Epithelial cell of prostate (primary cell): Measurements from ENCODE around the gene RWDD3.

Source experiments
- DNase-seq: peaks from one replicate; pipeline ENCODE4 v3.0.0-alpha.2; 2011; ENCODE audit warnings: low read depth, low spot score
- H3K27ac ChIP-seq: fragments of 450-650 bp; 2 replicates; pipeline ENCODE4 v1.5.1; 2017; ENCODE audit warnings: mild to moderate bottlenecking

The RWDD3 gene

DNA sequence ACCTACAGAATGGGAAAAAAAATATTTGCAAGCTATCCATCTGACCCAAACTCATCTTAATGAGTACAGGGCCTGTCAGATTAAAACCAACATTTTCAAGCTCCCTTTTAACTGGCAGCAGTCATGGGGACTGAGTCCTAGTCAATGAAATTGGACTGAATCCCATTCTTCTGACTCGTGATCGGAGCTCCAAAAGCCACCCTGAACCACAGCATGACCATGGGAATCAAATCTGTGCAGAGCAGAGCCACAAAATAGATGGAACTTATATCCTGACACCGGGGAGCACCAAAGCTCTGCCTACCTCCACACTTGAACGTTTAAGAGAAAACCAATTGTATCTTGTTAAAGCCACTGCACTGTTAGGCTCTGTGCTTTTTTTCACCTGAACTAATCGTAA, 5.0 kb upstream of the RWDD3 start:
- no peak for DNase-seq
- no peak overlapping the region for H3K27ac ChIP-seq

DNA sequence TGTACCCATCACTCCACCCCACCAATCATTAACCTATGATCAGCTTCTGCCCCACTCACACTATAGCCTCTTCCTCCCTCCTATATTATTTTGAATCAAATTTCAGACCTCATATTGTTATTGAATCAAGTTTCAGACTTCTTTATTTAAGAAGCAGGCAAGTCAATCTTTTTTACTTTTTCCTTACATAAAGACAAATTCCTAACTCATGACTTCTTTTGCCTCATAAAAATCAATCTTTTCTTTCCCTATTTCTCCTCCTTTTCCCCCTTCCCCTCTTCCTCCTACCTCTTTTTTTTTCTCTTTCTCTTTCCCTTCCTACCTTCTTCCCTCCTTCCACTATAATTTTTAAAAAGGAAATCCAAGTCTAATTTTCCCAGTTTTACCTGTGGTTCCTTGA, 4.3 kb upstream of the RWDD3 start:
- DNase-seq = no peak
- H3K27ac ChIP-seq = no peak overlapping the region

DNA sequence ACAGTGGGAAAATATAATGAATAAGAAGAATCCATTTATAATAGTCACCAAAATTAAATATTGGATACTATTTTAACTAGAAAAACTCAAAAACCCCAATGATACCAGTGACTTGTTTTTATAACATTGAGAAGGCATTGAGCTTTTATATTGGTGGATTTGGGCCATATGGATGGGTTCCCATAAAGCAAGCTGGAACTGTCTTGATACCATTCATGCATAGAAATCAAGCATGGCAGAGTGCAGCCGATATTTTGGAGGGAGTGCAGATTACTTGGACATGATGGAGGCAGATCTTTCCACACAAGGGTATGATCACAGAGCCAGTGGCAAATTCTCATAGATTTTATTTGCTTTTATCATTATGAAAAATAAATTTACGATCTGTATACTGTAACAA, 3.8 kb upstream of the RWDD3 start:
- H3K27ac ChIP-seq = no peak overlapping the region
- no peak for DNase-seq

DNA sequence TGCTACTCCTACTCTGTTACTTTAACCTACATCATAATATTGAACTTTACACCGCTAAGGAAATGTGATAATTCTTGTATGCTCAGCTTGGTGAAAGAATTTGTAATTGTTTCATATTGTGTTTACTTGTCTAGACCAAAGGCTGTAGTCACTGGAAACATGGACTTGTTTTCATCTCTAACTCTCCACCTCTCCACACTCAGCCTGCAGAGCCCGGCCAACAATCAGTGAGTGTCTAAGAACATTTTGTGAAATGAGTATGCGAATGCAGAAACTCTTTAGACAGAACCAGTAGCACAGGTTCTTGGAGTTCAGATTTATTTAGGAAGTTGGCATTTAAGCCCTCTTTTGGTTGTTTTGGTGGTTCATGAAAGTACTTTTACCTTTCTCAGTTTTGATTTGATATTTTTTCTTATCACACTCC, 3.2 kb upstream of the RWDD3 start:
- H3K27ac ChIP-seq = no peak overlapping the region
- no peak for DNase-seq

DNA sequence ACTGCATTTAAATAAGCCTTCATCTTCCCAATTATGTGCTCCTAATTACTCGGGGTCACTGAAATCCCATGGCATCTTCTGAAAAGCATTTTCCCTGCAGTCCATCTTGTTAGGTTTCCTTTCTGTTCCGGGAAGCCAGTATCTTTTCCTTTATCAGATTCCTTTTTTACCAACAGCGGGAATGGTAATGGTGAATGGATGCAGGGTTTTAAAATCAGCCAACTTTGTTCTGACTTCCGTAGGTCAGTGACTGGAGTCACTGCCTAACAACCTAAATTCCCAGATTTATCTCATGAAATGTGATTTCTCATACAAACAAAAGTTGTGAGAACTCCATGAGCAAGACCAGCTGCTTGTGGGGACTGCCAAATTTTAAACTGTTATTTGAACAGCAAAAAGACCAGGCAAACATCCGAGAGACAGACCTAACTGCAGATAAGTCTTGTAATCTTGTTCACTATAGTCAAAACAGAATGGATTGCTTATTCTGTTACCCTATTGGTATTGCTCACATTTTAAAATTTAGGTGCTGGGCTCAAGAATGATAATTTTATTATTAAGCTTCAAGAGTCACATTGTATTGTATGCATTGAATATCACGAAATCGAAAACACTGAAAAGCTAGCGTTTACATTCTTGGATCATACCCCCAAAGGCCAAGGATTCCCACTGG, 1.2 kb upstream of the RWDD3 start:
- no peak overlapping the region for H3K27ac ChIP-seq
- DNase-seq = no peak

DNA sequence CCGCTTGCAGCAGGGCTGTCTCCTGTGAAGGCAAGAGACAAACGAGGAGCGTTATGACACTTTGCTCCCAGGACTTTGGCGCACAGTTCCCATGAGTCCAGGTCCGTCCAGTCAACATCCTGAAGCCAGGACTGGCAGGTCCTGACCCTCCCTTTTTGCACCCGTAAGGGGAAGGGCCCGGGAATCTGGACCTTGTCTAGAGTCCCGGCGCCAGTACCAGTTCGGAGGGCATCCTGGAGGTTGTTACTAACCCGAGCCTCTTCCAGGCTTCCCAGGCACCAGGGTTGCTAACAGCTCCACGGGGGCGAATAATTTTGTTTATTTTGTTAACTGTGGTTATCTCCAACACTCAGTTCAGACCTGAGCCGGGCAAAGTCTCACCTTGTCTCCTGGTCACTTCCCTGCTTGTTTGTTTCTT, 682 bp upstream of the RWDD3 start:
- no peak for DNase-seq
- H3K27ac ChIP-seq = peak overlapping the region; percentile 26

DNA sequence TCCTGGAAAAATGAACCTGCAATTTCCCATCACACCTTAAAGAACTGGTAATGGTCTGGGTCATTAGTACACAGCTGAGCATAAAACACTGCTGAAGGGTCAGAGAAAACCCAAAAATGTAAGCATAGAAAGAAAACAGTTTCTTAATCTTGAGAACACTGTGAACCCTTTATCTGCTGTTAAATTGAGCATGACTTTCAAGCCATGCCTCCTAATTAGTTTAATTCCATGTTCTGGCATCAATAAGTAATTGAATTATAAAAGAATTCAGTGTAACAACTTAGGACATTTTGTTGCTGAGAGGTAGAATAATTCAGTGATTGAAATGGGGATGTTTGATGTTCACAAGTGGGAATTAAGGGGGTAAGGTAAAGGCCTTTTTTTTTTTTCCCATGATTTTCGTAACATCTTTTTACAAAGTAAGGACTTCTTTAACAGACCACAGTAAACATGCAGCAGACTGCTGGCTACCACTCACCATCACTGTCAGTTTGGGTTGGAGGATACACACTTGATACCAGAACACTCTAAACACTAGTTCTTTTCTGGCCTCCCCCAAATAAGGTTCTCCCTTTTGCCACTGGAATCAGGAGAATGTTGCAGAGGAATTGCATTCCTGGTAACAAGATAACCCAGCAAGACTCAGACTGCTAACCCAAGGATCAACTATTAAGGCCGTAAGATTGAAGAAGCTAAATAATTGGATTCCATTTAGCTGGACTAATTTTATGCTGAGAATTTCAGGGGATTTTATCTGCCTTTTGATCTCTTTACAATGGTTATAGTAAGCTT, 3.0 kb downstream of the RWDD3 start:
- no peak for DNase-seq
- no peak overlapping the region for H3K27ac ChIP-seq

DNA sequence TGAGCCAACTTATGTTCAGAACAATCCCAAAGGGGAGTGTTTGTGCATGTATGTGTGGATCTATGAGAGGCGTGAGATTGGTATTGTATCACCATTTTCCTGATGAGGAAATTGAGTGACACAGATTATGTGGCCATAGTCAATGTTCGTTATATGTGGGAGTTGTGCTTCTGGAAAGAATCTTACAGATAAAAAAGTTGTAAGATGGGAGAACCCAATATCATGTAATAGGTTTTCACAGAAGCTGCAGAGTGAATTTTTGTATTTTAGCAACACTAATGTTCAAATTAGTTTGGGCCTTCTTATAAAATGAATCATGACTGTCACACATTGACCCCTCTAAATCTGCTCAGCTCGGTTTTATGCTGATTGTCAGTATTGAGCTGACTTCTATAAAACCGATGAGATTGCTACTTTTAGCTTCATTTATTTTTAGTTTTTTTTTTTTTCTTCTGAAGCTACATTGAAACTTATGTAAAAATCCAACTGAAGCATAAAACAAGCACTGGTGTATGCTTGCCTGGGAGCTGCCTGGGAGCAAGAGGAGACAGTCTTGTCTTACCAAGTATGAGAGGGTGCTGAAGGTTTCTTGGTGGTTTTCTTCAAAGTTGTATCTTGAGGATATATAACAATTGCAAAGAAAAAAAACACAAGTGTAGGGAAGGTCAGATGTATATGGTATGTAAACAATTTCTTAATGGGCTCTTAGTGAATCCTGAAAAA, 4.1 kb downstream of the RWDD3 start:
- DNase-seq = no peak
- no peak overlapping the region for H3K27ac ChIP-seq

DNA sequence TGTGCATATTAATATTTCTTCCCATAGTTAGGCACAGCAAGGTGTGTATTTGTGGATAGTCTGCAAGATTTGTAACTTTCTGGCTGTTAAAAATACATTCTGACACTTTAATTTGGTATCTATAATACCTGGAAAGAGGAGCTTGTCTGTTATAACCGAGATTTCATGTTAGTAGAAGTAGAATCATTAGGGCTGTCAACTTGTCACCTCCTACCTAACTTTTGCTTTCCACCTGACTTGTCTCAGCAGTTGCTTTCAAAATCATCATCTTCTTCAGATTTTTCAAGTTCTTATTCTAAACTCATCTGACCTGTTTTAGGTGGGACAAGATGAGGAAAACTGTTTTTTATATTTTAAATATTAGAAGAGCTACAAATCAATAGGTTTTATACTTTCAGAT, 11.0 kb downstream of the RWDD3 start:
- H3K27ac ChIP-seq = no peak overlapping the region
- DNase-seq = no peak

DNA sequence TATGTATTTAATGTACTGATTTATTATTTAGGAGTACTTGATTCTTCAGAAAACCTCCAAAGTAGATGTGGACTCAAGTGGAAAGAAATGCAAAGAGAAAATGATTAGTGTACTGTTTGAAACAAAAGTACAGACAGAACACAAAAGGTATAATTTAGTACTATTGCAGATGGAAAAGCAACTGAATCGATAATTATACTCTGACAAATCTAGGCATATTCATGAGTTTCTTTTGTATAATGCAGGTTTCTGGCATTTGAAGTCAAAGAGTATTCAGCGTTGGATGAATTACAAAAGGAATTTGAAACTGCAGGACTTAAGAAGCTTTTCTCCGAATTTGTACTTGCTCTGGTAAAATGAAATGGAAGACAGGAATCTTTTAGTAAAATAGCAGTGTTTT, 12.5 kb downstream of the RWDD3 start:
- H3K27ac ChIP-seq = no peak overlapping the region
- no peak for DNase-seq

DNA sequence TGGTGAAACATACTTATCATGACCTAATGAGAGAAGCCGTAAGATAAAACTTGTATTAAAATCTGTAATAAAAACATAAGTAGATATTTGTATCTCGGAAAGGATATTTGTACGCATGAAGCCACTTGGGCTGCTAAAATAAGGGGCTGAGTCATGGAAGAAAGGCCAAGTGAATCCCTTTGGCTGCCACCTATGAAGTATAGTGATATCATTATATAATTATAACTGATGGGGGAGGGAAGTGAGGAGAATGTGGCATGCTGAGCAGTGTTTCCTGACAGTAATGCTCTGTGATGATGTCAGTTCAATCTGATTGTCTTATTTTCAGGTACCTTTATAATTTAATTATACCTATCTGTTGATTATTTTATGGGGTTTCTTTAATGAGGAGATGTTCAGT, 13.6 kb downstream of the RWDD3 start:
- no peak overlapping the region for H3K27ac ChIP-seq
- DNase-seq = no peak

DNA sequence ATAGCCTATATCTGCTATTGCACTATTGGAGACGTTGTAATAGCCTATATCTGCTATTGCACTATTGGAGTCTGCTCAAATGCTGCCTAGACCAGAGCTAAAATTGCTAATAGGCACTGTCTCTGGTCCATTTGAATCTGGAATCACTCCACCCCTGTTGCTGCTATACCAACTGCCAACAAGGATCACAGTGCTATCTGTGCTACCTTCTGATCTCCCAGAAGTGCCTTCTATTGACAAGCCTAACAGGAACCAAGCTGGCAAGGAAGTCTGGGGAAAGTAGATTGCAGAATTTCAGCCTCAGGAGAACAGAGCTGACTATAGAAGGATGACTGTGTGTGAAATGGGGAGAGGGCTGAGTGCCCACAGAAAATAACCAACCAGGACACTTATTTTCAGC, 15.9 kb downstream of the RWDD3 start:
- DNase-seq = no peak
- no peak overlapping the region for H3K27ac ChIP-seq

DNA sequence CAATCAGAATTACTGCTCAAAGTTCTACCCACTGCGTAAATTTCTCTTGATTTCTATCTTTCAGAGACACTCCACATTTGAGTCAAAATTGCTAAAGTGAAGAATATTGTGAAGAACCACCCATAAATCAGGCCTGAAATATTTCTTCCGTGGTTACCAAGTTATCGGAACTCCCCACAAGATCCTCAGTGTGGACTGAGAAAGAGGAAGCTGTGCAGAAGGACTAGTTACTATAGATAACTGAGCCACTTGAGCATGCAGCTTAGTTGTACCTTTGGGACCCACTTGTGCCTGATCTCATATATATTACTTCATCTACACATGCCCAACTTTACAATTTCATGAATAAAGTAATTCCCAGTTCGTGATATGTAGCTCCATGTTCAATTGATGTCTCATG, 18.4 kb downstream of the RWDD3 start:
- no peak overlapping the region for H3K27ac ChIP-seq
- DNase-seq = no peak

DNA sequence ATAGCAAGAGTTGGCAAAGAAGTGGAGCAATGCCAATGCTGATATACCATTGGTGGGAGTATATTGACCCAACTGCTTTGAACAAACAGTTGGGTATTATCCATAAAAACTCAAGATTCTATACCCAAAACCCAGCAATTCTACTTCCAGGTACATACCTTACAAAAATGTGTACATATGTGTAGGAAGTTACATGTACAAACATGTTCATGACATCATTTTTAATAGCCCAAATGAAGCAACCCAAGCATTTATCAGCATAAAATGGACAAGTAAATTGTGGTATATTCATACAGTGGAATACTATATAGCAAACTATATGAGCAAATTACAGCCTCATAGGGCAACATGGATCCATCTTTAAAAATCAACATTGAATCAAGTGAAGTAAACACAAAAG, 20.9 kb downstream of the RWDD3 start:
- DNase-seq = no peak
- no peak overlapping the region for H3K27ac ChIP-seq

DNA sequence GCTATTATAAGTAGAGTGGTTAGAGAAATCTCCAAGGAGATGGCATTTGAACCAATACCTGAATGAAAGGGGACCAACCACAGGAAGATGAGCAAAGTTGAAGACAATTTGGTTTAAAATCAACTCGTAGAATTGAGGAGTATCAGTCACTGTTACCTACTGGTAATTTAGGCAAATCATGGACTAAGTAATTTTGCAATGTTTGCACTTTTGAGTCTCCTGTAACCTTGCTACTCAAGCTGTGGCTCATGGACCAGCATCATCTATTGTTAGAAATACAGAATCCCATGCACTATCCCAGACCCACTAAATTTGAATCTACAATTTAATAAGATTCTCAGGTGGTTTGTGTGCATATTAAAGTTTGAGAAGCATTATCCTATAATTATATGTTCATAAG, 21.8 kb downstream of the RWDD3 start:
- DNase-seq = no peak
- no peak overlapping the region for H3K27ac ChIP-seq

DNA sequence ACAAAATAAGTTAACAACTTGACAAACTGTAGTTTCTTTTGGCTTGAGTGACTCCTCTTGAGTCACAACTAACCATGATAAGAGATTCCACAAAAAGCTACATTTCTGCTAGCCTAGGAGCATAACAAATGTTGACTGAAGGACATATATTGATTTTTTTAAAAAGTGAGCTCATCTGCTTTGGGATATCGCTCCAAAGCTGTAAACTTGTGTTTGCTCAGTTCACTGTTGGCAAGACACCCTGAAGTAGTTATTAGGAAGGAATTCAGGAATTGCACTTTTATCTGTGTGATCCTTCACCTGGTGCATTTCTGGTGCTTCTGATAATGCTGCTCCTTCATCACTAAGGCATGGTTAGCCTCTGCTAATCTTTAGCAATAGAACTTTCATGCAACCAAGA, 23.7 kb downstream of the RWDD3 start:
- peak; percentile 2 for DNase-seq

DNA sequence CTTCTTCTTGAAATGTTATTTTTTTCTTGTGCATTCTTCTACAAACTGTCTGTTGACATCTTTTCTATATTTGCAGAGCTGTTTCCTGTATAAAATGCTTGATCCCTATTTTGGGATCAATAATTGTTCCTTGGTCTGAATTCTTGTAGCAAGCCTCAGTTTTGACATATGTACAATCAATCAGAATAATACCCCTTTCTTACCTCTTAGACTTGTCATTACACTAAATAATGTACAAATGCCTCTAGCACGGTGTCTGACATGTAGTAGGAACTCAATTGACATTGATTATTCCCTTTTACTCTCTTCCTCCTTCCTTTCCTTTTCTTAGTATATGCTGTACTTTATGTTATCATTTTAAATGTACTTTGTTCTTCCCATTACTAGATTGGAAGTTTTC, 25.2 kb downstream of the RWDD3 start:
- H3K27ac ChIP-seq = no peak overlapping the region
- DNase-seq = no peak

More for the DNA sequence above, 23.7 kb downstream of the RWDD3 start:
- H3K27ac ChIP-seq = no peak overlapping the region

DNA sequence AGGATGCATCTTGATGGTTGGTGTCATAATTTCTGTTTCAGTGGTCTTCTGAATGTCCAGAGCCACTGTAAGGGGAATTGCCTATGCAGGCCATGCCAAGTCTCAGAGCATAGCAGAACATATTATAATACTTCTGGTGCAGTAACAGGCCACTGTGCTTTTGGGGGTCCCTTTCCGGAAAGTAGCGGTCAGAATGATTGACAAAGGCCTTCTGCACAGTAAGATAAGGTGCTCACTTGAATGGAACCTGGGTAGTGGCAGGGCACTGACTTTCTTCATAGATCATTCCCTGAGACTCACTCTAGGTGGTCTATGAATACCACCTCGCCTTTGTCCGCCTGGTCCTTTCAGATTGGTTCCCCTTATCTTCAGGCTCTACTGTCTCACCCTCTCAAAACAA, 28.9 kb downstream of the RWDD3 start:
- H3K27ac ChIP-seq = no peak overlapping the region

DNA sequence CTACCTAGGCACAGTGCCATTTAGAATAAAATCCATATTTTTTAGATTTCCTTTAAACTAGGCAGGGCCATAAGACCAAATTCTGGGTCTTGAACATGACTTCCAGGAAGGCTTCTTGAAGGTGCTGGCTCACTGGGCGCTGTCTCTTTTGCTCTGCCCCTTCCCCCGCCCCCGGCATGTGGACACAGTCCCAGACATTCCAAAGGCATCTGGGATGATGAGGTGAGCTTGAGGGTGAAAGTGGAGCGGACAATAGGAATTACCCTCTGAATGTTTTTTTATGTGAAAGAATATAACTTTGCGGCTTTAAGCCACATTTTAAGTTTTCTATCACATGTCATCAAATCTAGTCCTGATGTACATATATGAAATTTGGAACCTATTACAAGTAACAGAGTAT, 29.4 kb downstream of the RWDD3 start:
- H3K27ac ChIP-seq = no peak overlapping the region
- DNase-seq = no peak

More for the DNA sequence above, 28.9 kb downstream of the RWDD3 start:
- DNase-seq = no peak

DNA sequence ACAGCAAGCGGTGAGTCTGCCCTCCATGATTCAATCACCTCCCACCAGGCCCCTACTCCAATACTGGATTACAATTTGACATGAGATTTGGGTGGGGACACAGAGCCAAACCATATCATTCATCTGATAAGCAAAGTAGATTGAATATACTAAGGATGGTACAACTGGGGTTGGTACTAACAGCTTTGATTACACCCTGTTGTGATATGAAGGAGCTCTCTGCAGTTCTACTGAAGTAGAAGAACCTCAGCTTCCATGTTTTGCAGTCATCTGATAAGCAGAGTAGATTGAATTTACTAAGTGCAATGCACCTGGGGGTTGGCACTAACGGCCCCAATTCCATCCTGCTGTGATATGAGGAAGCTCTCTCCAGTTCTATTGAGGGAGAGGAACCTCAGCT, 31.1 kb downstream of the RWDD3 start:
- DNase-seq = no peak
- no peak overlapping the region for H3K27ac ChIP-seq

DNA sequence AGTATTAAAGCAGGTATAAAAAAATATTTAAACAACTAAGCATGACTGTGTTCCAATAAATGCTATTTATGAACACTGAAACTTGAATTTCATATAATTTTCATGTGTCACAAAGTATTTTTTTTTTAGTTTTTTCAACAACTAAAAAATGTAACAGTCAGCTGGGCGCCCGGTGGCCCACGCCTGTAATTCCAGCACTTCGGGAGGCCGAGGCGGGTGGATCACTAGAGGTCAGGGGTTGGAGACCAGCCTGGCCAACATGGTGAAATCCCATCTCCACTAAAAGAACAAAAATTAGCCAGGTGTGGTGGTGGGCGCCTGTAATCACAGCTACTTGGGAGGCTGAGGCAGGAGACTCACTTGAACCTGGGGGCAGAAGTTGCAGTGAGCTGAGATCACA, 42.4 kb downstream of the RWDD3 start:
- no peak overlapping the region for H3K27ac ChIP-seq
- DNase-seq = no peak
